ENCODE data around the gene POMC.
"Not testable (repeated sequence)": the region's sequence is repeated elsewhere in the genome, so short reads cannot be mapped to it uniquely, and the experiment has no call there.

The POMC gene

GRCh38 chr2:25151718-25152117 lies 16.7 kb downstream of the POMC start:
- H4K20me1 ChIP-seq (ENCODE audit: insufficient read depth, low read length): no peaks in the 10 kb centered on the region
- H3K4me1 ChIP-seq (ENCODE audit: insufficient read depth, low read length, severe bottlenecking): no peaks in the 10 kb centered on the region
- TF ChIP-seq CTCF (IDR thresholded peaks at IDR 0.05; ENCODE audit: low read length) (no peak), EZH2 (IDR thresholded peaks at IDR 0.05; ENCODE audit: borderline replicate concordance, low read length) (no peak)
- no peak overlapping the region for H3K27ac ChIP-seq (ENCODE audit: low read depth, low read length, poor library complexity, severe bottlenecking)
- no peaks in the 10 kb centered on the region for H3K36me3 ChIP-seq (ENCODE audit: insufficient read depth, low read length)
- no peak overlapping the region for H3K4me3 ChIP-seq (ENCODE audit: low read depth, low read length, poor library complexity, severe bottlenecking)
- H2AFZ ChIP-seq (ENCODE audit: low read length): no peak overlapping the region
- no peak overlapping the region for H3K4me2 ChIP-seq (ENCODE audit: low read length)
- H3K9me2 ChIP-seq (ENCODE audit: low read depth, low read length): no peaks in the 10 kb centered on the region
- no peak overlapping the region for H3K9ac ChIP-seq (ENCODE audit: low read length)
- no peaks in the 10 kb centered on the region for H3F3A ChIP-seq (ENCODE audit: insufficient read depth, low read length)
- H3K79me2 ChIP-seq (ENCODE audit: insufficient read depth, low read length): no peaks in the 10 kb centered on the region
- H3K27me3 ChIP-seq (ENCODE audit: insufficient read depth, low read length): 0 out of 2 replicates have a peak, but pooled peaks cover 7% of the 10 kb centered on the region
- H3K9me3 ChIP-seq (ENCODE audit: low read length): no peaks in the 10 kb centered on the region

- not testable (repeated sequence) for H3K9me3 ChIP-seq (ENCODE audit: low read length); H3K27ac ChIP-seq (ENCODE audit: low read depth, low read length, poor library complexity, severe bottlenecking); H3K79me2 ChIP-seq (ENCODE audit: insufficient read depth, low read length); H3K4me2 ChIP-seq (ENCODE audit: low read length); H3K4me1 ChIP-seq (ENCODE audit: insufficient read depth, low read length, severe bottlenecking); H3K9me2 ChIP-seq (ENCODE audit: low read depth, low read length); H3F3A ChIP-seq (ENCODE audit: insufficient read depth, low read length); H2AFZ ChIP-seq (ENCODE audit: low read length); H4K20me1 ChIP-seq (ENCODE audit: insufficient read depth, low read length); H3K27me3 ChIP-seq (ENCODE audit: insufficient read depth, low read length); H3K4me3 ChIP-seq (ENCODE audit: low read depth, low read length, poor library complexity, severe bottlenecking); H3K9ac ChIP-seq (ENCODE audit: low read length); H3K36me3 ChIP-seq (ENCODE audit: insufficient read depth, low read length)
These were observed 17.4 kb downstream of the POMC start for GRCh38 chr2:25150993-25151392.

- Histone ChIP-seq H3F3A (ENCODE audit: insufficient read depth, low read length) (no peaks in the 10 kb centered on the region), H3K9me3 (ENCODE audit: low read length) (no peaks in the 10 kb centered on the region), H3K4me3 (ENCODE audit: low read depth, low read length, poor library complexity, severe bottlenecking) (no peak overlapping the region), H3K79me2 (ENCODE audit: insufficient read depth, low read length) (no peaks in the 10 kb centered on the region), H3K27ac (ENCODE audit: low read depth, low read length, poor library complexity, severe bottlenecking) (no peak overlapping the region), H3K4me2 (ENCODE audit: low read length) (no peak overlapping the region), H4K20me1 (ENCODE audit: insufficient read depth, low read length) (no peaks in the 10 kb centered on the region), H3K27me3 (ENCODE audit: insufficient read depth, low read length) (0 out of 2 replicates have a peak, but pooled peaks cover 8% of the 10 kb centered on the region), H3K9me2 (ENCODE audit: low read depth, low read length) (no peaks in the 10 kb centered on the region), H3K9ac (ENCODE audit: low read length) (no peak overlapping the region), H3K4me1 (ENCODE audit: insufficient read depth, low read length, severe bottlenecking) (no peaks in the 10 kb centered on the region), H2AFZ (ENCODE audit: low read length) (no peak overlapping the region), H3K36me3 (ENCODE audit: insufficient read depth, low read length) (no peaks in the 10 kb centered on the region)
- no peak for TF ChIP-seq EZH2 (IDR thresholded peaks at IDR 0.05; ENCODE audit: borderline replicate concordance, low read length)
- no peak for TF ChIP-seq CTCF (IDR thresholded peaks at IDR 0.05; ENCODE audit: low read length)
These were observed 18.7 kb downstream of the POMC start for GRCh38 chr2:25149646-25150045.

- H3K4me1 ChIP-seq (ENCODE audit: insufficient read depth, low read length, severe bottlenecking): no peaks in the 10 kb centered on the region
- no peaks in the 10 kb centered on the region for H3F3A ChIP-seq (ENCODE audit: insufficient read depth, low read length)
These were observed 21.5 kb downstream of the POMC start for GRCh38 chr2:25146896-25147295.

More at GRCh38 chr2:25146896-25147295, 21.5 kb downstream of the POMC start:
- H3K27me3 ChIP-seq (ENCODE audit: insufficient read depth, low read length): 0 out of 2 replicates have a peak, but pooled peaks cover 8% of the 10 kb centered on the region
- no peaks in the 10 kb centered on the region for H3K79me2 ChIP-seq (ENCODE audit: insufficient read depth, low read length)
- H3K9me2 ChIP-seq (ENCODE audit: low read depth, low read length): no peaks in the 10 kb centered on the region
- H3K4me2 ChIP-seq (ENCODE audit: low read length): no peak overlapping the region
- no peak overlapping the region for H2AFZ ChIP-seq (ENCODE audit: low read length)
- H3K36me3 ChIP-seq (ENCODE audit: insufficient read depth, low read length): no peaks in the 10 kb centered on the region
- H4K20me1 ChIP-seq (ENCODE audit: insufficient read depth, low read length): no peaks in the 10 kb centered on the region
- H3K27ac ChIP-seq (ENCODE audit: low read depth, low read length, poor library complexity, severe bottlenecking): no peak overlapping the region
- no peak for TF ChIP-seq CTCF (IDR thresholded peaks at IDR 0.05; ENCODE audit: low read length)
- TF ChIP-seq EZH2 (IDR thresholded peaks at IDR 0.05; ENCODE audit: borderline replicate concordance, low read length): no peak
- no peak overlapping the region for H3K9ac ChIP-seq (ENCODE audit: low read length)
- H3K9me3 ChIP-seq (ENCODE audit: low read length): no peaks in the 10 kb centered on the region
- H3K4me3 ChIP-seq (ENCODE audit: low read depth, low read length, poor library complexity, severe bottlenecking): no peak overlapping the region

All from OCI-LY1 (cell line).